ENCODE data around the gene MIPOL1. TPM values are rescaled to one million over a fixed set of nuclear protein-coding genes. Genes with fewer than 3 reads are reported as not detected.

Gene MIPOL1
- total RNA-seq, 3 donors from 2014 or later (not counting 1 experiment from before 2014, with no cell fraction given), result not detected

DNA sequence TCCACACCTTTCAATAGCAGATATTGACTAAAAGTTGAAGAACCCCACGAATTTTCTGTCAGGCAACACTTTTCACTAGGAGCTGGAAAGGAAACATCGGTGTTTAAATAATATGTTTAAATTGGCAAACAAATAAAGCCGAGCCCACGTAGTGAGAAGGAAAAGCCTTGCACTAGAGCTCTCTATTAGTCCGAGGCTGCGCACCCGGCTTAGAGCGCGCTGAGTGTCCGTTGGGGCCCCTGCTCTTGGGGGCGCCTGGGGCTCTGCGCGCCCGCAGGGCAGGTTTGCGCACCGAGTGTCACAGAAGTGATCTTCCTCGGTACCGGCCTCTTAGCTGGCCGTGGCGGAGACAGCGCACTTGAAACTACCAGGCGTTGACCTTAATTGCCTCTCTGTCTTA, 404.1 kb downstream of the MIPOL1 start:
- Histone ChIP-seq H3K36me3 (ENCODE audit: control insufficient read depth, insufficient read depth, low read length) (no peaks in the 10 kb centered on the region), H3K9me3 (ENCODE audit: control insufficient read depth, insufficient read depth, low read length) (peaks cover 14% of the 10 kb centered on the region), H3K4me3 (ENCODE audit: low read length) (no peak overlapping the region), H3K27me3 (ENCODE audit: control insufficient read depth, insufficient read depth, low read length) (peaks cover 53% of the 10 kb centered on the region), H3K27ac (ENCODE audit: low read length) (no peak overlapping the region), H3K4me1 (ENCODE audit: control insufficient read depth, insufficient read depth, low read length) (peaks cover 12% of the 10 kb centered on the region)
- Mint-ChIP-seq H3K9me3 (peaks cover 0 to 2% of the 10 kb centered on the region in 2 donors), H3K27me3 (ENCODE audit: low read depth in 2 of 2) (peaks cover 33 to 41% of the 10 kb centered on the region in 2 donors), H3K4me3 (no peak overlapping the region), H3K36me3 (no peaks in the 10 kb centered on the region), H3K27ac (no peak overlapping the region), H3K4me1 (peaks cover 0 to 9% of the 10 kb centered on the region in 2 donors)
- DNase-seq, result no peak
- TF ChIP-seq CTCF (IDR thresholded peaks at IDR 0.05), result no peak
- no peak for ATAC-seq
- intact Hi-C loops (cut with micrococcal nuclease), result no loop called here
- WGBS (ENCODE audit: insufficient coverage), result 16% methylated on average over 20 of the region's 22 CpGs

Other genes starting within 250 kb of the MIPOL1 start
- gene SLC25A21, start 25.3 kb upstream of the MIPOL1 start, total RNA-seq, result not detected